Measurements from ENCODE around the gene ITM2C.

The ITM2C gene

DNA sequence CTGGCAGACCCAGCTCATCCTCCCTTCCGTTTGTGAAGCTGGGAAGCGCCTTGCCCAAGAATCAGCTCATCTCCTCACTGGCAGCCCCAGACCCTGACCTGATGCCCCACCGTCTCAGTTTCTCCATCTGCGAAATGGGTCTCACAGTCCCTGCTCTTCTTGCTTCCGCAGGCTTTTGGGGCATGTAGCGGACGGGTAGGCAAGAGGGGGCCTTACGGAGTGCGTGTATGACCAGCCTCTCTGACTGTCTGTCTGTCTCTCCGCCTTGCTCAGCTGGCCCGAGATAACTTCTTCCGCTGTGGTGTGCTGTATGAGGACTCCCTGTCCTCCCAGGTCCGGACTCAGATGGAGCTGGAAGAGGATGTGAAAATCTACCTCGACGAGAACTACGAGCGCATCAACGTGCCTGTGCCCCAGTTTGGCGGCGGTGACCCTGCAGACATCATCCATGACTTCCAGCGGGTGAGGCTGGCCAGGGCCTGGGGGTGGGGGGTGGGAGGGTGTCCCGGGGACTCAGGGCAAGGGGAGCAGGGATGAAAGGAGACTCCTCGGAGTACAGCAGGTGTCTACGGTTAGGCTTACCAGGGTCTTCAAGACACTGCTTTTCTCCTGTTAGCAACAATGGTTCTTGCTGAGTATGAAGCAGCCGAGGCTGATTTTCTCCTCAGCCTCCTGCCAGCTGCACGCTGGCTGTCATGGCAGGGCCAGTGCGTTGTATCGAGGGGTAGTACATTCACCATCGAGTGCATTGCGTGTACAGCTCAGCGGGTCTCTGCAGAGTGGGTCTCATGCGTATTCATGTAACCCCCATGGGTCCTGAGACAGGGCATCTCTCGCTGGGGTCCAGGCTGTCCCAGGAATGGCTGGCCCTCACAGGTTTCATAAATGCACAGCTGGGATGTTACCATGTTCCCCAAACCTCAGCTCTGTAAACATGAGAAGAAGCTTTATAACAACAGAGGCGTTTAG, 10.9 kb downstream of the ITM2C start:
- TF ChIP-seq YY1 (tag by site-specific recombination; IDR thresholded peaks at IDR 0.05), result no peak
- TF ChIP-seq GLIS2 (tag by site-specific recombination; IDR thresholded peaks at IDR 0.05), result no peak
- TF ChIP-seq HOXA7 (CRISPR knock-in tag; IDR thresholded peaks at IDR 0.05; ENCODE audit: borderline replicate concordance), result no peak
- TF ChIP-seq ELK4 (IDR thresholded peaks at IDR 0.05; ENCODE audit: borderline replicate concordance, low read depth, low read length), result no peak
- TF ChIP-seq, protein P1, sequence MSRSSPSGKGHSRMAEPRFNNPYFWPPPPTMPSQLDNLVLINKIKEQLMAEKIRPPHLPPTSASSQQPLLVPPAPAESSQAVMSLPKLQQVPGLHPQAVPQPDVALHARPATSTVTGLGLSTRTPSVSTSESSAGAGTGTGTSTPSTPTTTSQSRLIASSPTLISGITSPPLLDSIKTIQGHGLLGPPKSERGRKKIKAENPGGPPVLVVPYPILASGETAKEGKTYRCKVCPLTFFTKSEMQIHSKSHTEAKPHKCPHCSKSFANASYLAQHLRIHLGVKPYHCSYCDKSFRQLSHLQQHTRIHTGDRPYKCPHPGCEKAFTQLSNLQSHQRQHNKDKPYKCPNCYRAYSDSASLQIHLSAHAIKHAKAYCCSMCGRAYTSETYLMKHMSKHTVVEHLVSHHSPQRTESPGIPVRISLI (tag by site-specific recombination; IDR thresholded peaks at IDR 0.05), result no peak
- no peak for TF ChIP-seq ZNF621 (tag by site-specific recombination; IDR thresholded peaks at IDR 0.05)
- no peak for TF ChIP-seq ZNF704 (tag by site-specific recombination; IDR thresholded peaks at IDR 0.05)
- TF ChIP-seq, protein P2, sequence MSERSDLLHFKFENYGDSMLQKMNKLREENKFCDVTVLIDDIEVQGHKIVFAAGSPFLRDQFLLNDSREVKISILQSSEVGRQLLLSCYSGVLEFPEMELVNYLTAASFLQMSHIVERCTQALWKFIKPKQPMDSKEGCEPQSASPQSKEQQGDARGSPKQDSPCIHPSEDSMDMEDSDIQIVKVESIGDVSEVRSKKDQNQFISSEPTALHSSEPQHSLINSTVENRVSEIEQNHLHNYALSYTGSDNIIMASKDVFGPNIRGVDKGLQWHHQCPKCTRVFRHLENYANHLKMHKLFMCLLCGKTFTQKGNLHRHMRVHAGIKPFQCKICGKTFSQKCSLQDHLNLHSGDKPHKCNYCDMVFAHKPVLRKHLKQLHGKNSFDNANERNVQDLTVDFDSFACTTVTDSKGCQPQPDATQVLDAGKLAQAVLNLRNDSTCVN (tag by site-specific recombination; optimal IDR thresholded peaks at IDR 0.05), result no peak
- no peak for TF ChIP-seq ZNF561 (tag by site-specific recombination; IDR thresholded peaks at IDR 0.05; ENCODE audit: borderline replicate concordance)
- TF ChIP-seq ZNF18 (tag by site-specific recombination; IDR thresholded peaks at IDR 0.05), result no peak
- TF ChIP-seq, protein P3, sequence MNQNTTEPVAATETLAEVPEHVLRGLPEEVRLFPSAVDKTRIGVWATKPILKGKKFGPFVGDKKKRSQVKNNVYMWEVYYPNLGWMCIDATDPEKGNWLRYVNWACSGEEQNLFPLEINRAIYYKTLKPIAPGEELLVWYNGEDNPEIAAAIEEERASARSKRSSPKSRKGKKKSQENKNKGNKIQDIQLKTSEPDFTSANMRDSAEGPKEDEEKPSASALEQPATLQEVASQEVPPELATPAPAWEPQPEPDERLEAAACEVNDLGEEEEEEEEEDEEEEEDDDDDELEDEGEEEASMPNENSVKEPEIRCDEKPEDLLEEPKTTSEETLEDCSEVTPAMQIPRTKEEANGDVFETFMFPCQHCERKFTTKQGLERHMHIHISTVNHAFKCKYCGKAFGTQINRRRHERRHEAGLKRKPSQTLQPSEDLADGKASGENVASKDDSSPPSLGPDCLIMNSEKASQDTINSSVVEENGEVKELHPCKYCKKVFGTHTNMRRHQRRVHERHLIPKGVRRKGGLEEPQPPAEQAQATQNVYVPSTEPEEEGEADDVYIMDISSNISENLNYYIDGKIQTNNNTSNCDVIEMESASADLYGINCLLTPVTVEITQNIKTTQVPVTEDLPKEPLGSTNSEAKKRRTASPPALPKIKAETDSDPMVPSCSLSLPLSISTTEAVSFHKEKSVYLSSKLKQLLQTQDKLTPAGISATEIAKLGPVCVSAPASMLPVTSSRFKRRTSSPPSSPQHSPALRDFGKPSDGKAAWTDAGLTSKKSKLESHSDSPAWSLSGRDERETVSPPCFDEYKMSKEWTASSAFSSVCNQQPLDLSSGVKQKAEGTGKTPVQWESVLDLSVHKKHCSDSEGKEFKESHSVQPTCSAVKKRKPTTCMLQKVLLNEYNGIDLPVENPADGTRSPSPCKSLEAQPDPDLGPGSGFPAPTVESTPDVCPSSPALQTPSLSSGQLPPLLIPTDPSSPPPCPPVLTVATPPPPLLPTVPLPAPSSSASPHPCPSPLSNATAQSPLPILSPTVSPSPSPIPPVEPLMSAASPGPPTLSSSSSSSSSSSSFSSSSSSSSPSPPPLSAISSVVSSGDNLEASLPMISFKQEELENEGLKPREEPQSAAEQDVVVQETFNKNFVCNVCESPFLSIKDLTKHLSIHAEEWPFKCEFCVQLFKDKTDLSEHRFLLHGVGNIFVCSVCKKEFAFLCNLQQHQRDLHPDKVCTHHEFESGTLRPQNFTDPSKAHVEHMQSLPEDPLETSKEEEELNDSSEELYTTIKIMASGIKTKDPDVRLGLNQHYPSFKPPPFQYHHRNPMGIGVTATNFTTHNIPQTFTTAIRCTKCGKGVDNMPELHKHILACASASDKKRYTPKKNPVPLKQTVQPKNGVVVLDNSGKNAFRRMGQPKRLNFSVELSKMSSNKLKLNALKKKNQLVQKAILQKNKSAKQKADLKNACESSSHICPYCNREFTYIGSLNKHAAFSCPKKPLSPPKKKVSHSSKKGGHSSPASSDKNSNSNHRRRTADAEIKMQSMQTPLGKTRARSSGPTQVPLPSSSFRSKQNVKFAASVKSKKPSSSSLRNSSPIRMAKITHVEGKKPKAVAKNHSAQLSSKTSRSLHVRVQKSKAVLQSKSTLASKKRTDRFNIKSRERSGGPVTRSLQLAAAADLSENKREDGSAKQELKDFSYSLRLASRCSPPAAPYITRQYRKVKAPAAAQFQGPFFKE (tag by site-specific recombination; IDR thresholded peaks at IDR 0.05; ENCODE audit: borderline replicate concordance), result no peak
- TF ChIP-seq, protein P4, sequence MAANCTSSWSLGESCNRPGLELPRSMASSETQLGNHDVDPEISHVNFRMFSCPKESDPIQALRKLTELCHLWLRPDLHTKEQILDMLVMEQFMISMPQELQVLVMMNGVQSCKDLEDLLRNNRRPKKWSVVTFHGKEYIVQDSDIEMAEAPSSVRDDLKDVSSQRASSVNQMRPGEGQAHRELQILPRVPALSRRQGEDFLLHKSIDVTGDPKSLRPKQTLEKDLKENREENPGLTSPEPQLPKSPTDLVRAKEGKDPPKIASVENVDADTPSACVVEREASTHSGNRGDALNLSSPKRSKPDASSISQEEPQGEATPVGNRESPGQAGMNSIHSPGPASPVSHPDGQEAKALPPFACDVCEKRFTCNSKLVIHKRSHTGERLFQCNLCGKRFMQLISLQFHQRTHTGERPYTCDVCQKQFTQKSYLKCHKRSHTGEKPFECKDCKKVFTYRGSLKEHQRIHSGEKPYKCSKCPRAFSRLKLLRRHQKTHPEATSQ (tag by site-specific recombination; IDR thresholded peaks at IDR 0.05), result no peak
- peaks cover 4% of the 10 kb centered on the region; the same call in 1 of the 2 replicates for H3K4me1 ChIP-seq (ENCODE audit: control insufficient read depth, insufficient read depth, low read length)

More for the DNA sequence above, 10.9 kb downstream of the ITM2C start:
- peaks cover 0 to 75% of the 10 kb centered on the region in 2 experiments; a peak in 2 of 3 replicates for H3K36me3 ChIP-seq (ENCODE audit: control insufficient read depth in 2 of 2, insufficient read depth in 1 of 2, low read length in 2 of 2)
- CTCF ChIA-PET, result interaction anchor here (0.6 kb wide), 1 partner anchor 693 kb away, joined by 3 read pairs; no protein-coding TSS in a partner anchor
- H3K9me3 ChIP-seq (ENCODE audit: control insufficient read depth, insufficient read depth, low read depth, low read length), result no peaks in the 10 kb centered on the region
- no peak overlapping the region for H3K4me3 ChIP-seq (ENCODE audit: low read depth, low read length)
- H3K27ac ChIP-seq (ENCODE audit: extremely low read depth, low read depth, low read length), result no peak overlapping the region
- POLR2A ChIA-PET, result no interaction called here

Data from HEK293 (cell line).